Gastrocnemius medialis (tissue), 4 donors: ENCODE data around the gene MRPL23.

Experiments used
- POLR2A ChIP-seq, 2 donors: fragments of 450-650 bp; IDR thresholded peaks; one replicate each; pipeline ENCODE4 v1.6.1; 2017; ENCODE audit warnings: antibody characterized with exemption in 2 of 2, mild to moderate bottlenecking in 2 of 2, moderate library complexity in 2 of 2
- TF ChIP-seq, protein P1 (sequence below), 5 experiments: fragments of 450-650 bp in 3 of 5; fragments of 200-600 bp in 2 of 5; sonication (generic) in 2 of 5; IDR thresholded peaks in 4 of 5; conservative IDR thresholded peaks in 1 of 5; 1 replicate in 4 of 5; 2 replicates in 1 of 5; pipeline ENCODE4 v1.5.1; 2016 to 2019; ENCODE audit warnings: antibody characterized with exemption in 5 of 5, mild to moderate bottlenecking in 3 of 5, moderate library complexity in 3 of 5

DNA sequence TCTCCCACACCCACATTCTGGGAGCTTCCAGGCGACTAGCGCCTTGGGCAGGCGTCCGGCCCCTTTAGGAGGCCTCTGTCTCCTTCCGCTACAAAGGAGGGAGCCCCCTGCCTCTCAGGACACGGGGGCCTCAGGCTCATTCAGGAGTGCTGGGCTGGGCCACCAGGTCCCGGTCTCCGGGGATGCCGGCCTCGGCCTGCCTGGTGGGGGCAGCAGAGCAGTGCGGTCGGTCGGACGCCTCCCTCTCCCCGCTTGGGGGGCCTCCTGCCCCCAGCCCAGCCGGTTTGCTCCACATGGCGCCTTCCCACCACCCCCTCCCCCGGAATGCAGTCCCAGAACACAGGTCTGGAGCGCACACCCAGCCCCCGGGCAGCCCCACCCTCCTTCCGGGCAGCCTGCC lies 21.9 kb downstream of the MRPL23 start:
- TF ChIP-seq, protein P1, sequence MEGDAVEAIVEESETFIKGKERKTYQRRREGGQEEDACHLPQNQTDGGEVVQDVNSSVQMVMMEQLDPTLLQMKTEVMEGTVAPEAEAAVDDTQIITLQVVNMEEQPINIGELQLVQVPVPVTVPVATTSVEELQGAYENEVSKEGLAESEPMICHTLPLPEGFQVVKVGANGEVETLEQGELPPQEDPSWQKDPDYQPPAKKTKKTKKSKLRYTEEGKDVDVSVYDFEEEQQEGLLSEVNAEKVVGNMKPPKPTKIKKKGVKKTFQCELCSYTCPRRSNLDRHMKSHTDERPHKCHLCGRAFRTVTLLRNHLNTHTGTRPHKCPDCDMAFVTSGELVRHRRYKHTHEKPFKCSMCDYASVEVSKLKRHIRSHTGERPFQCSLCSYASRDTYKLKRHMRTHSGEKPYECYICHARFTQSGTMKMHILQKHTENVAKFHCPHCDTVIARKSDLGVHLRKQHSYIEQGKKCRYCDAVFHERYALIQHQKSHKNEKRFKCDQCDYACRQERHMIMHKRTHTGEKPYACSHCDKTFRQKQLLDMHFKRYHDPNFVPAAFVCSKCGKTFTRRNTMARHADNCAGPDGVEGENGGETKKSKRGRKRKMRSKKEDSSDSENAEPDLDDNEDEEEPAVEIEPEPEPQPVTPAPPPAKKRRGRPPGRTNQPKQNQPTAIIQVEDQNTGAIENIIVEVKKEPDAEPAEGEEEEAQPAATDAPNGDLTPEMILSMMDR (IDR thresholded peaks at IDR 0.05 in 4 of 5, conservative IDR thresholded peaks at IDR 0.05 in 1 of 5), result no peak
- no peak for TF ChIP-seq POLR2A (IDR thresholded peaks at IDR 0.05)
